Prostate gland (tissue), 2 donors: ENCODE results near the gene GDF15.

ENCODE experiments used
- CTCF ChIP-seq, 4 experiments: fragments of 200-600 bp in 2 of 4; fragments of 450-650 bp in 2 of 4; sonication (generic) in 2 of 4; IDR thresholded peaks; 1 replicate in 3 of 4; 2 replicates in 1 of 4; pipeline ENCODE4 v1.5.1; 2016 to 2019; ENCODE audit warnings: antibody characterized with exemption in 4 of 4, mild to moderate bottlenecking in 2 of 4, moderate library complexity in 2 of 4
- POLR2A ChIP-seq: fragments of 450-650 bp; IDR thresholded peaks from one replicate; pipeline ENCODE4 v1.6.1; 2016; ENCODE audit warnings: antibody characterized with exemption, mild to moderate bottlenecking
- POLR2AphosphoS5 ChIP-seq: sonication (generic); formaldehyde crosslinking; IDR thresholded peaks from one replicate; pipeline ENCODE4 v1.6.1; 2017; ENCODE audit warnings: antibody characterized with exemption

- no peak for TF ChIP-seq POLR2AphosphoS5
- TF ChIP-seq CTCF (IDR thresholded peaks at IDR 0.05): peak in 2 of 4 experiments; percentile 19 to 28
- TF ChIP-seq POLR2A: peak; percentile 77
Measured at GRCh38 chr19:18340190-18340989, 45.6 kb upstream of the GDF15 start, which contains the start of gene PGPEP1.
